NCI-H748 treated with DMSO at 0.1 percent for 48 hours (cell line): ENCODE results near the gene TEX22.
"Not testable (repeated sequence)": the region's sequence is repeated elsewhere in the genome, so short reads cannot be mapped to it uniquely, and the experiment has no call there.

ENCODE experiments used
- DNase-seq: peaks from one replicate; lab custom pipeline; 2025; lab: John Stamatoyannopoulos, UW

Gene TEX22

GRCh38 chr14:105398044-105398725 lies at the start of gene TEX22:
TEX22 (plus strand) TSS chr14:105398538; CDS start chr14:105399341, 803 bp downstream.
- peak; percentile 82 for DNase-seq

- DNase-seq, result no peak
These were observed 49.2 kb upstream of the TEX22 start for GRCh38 chr14:105348945-105349699.

GRCh38 chr14:105349992-105350391 lies 48.3 kb upstream of the TEX22 start:
- no peak for DNase-seq

GRCh38 chr14:105350450-105351244 lies 47.7 kb upstream of the TEX22 start:
- DNase-seq, result no peak

GRCh38 chr14:105351410-105351809 lies 46.9 kb upstream of the TEX22 start:
- DNase-seq, result no peak

- DNase-seq, result peak; percentile 83
These were observed 46.2 kb upstream of the TEX22 start for GRCh38 chr14:105351920-105352851.

- DNase-seq, result no peak
These were observed 45.2 kb upstream of the TEX22 start for GRCh38 chr14:105353136-105353535.

GRCh38 chr14:105354541-105354940 lies 43.8 kb upstream of the TEX22 start:
- no peak for DNase-seq

GRCh38 chr14:105355049-105355575 lies 43.2 kb upstream of the TEX22 start:
- no peak for DNase-seq

GRCh38 chr14:105355850-105356604 lies 42.3 kb upstream of the TEX22 start:
- no peak for DNase-seq

GRCh38 chr14:105356927-105357326 lies 41.4 kb upstream of the TEX22 start:
- DNase-seq, result no peak

- DNase-seq, result no peak
These were observed 40.7 kb upstream of the TEX22 start for GRCh38 chr14:105357626-105358025.

- no peak for DNase-seq
These were observed 40.0 kb upstream of the TEX22 start for GRCh38 chr14:105358140-105358846.

GRCh38 chr14:105358943-105359342 lies 39.4 kb upstream of the TEX22 start:
- no peak for DNase-seq

GRCh38 chr14:105361412-105361811 lies 36.9 kb upstream of the TEX22 start:
- not testable (repeated sequence) for DNase-seq

- peak; percentile 2 for DNase-seq
These were observed 34.3 kb upstream of the TEX22 start for GRCh38 chr14:105363847-105364708.

- no peak for DNase-seq
These were observed 33.2 kb upstream of the TEX22 start for GRCh38 chr14:105365101-105365500.

- DNase-seq, result no peak
These were observed 32.7 kb upstream of the TEX22 start for GRCh38 chr14:105365681-105366080.
